Measurements from ENCODE around the gene GAS2L3. TPM values are rescaled to one million over a fixed set of nuclear protein-coding genes. Genes with fewer than 3 reads are reported as not detected.

The GAS2L3 gene
- total RNA-seq, 2 donors from 2014 or later: 1.2 to 2.2 TPM

- no peak overlapping the region for H3K27ac ChIP-seq
- TF ChIP-seq, protein P1, sequence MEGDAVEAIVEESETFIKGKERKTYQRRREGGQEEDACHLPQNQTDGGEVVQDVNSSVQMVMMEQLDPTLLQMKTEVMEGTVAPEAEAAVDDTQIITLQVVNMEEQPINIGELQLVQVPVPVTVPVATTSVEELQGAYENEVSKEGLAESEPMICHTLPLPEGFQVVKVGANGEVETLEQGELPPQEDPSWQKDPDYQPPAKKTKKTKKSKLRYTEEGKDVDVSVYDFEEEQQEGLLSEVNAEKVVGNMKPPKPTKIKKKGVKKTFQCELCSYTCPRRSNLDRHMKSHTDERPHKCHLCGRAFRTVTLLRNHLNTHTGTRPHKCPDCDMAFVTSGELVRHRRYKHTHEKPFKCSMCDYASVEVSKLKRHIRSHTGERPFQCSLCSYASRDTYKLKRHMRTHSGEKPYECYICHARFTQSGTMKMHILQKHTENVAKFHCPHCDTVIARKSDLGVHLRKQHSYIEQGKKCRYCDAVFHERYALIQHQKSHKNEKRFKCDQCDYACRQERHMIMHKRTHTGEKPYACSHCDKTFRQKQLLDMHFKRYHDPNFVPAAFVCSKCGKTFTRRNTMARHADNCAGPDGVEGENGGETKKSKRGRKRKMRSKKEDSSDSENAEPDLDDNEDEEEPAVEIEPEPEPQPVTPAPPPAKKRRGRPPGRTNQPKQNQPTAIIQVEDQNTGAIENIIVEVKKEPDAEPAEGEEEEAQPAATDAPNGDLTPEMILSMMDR (IDR thresholded peaks at IDR 0.05): no peak
- no peaks in the 10 kb centered on the region for H3K27me3 ChIP-seq
- no peaks in the 10 kb centered on the region for H3K36me3 ChIP-seq
- no peak for DNase-seq (ENCODE audit: low spot score)
- H3K4me3 ChIP-seq: no peak overlapping the region
- H3K4me1 ChIP-seq: no peaks in the 10 kb centered on the region
- peaks cover 0 to 7% of the 10 kb centered on the region in 2 donors for H3K9me3 ChIP-seq
Observed at GRCh38 chr12:100643246-100643645, 69.8 kb downstream of the GAS2L3 start.

- no peak overlapping the region for H3K4me3 ChIP-seq
- no peaks in the 10 kb centered on the region for H3K27me3 ChIP-seq
- TF ChIP-seq, protein P1 (IDR thresholded peaks at IDR 0.05): no peak
- no peaks in the 10 kb centered on the region for H3K4me1 ChIP-seq
- H3K36me3 ChIP-seq: no peaks in the 10 kb centered on the region
- H3K27ac ChIP-seq: no peak overlapping the region
- peaks cover 0 to 7% of the 10 kb centered on the region in 2 donors for H3K9me3 ChIP-seq
- DNase-seq (ENCODE audit: low spot score): no peak
Observed at GRCh38 chr12:100646896-100647295, 73.4 kb downstream of the GAS2L3 start.

DNA sequence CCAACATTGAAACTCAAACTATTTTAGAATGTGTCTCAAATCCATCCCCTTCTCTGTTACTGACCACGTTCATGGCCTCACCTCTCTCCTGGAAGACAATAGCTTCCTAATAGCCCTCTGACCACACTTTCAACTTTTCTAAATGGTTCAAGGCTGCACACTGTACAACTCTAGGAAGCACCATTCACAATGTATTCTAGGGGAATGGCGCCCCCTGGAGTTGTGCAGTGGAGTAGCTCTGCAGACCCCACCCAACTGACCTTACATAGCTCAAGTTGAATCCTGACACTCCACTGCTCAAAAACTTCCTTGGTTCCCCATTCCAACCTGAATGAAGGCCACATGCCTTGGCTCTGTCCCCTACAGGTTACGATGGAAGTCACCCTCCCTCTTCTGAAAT is 77.6 kb downstream of the GAS2L3 start:
- Histone ChIP-seq H3K27me3 (no peaks in the 10 kb centered on the region), H3K9me3 (no peaks in the 10 kb centered on the region), H3K4me3 (no peak overlapping the region), H3K36me3 (no peaks in the 10 kb centered on the region), H3K4me1 (no peaks in the 10 kb centered on the region), H3K27ac (no peak overlapping the region)
- DNase-seq (ENCODE audit: low spot score): no peak
- TF ChIP-seq, protein P1 (IDR thresholded peaks at IDR 0.05): no peak

DNA sequence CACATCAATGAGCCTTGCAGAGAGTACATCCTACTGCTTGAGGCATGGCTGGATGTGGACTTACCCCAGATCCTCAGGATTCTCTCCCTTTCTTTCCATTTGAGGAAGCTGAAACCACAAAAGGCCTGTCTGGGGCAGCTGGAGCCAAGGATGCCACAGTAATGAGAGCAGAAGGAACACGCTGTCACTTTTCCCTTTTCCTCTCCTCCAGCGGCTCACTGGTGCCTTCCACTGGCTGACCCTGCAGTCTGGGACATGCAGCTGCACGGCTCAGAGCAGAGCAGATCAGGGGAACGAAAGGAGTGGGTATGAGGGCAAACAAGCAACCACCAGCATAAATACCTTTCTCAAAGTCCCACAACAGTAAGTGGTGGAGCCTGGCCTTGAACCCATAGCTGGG is 78.2 kb downstream of the GAS2L3 start:
- H3K36me3 ChIP-seq: no peaks in the 10 kb centered on the region
- H3K9me3 ChIP-seq: no peaks in the 10 kb centered on the region
- no peak for DNase-seq (ENCODE audit: low spot score)
- TF ChIP-seq, protein P1 (IDR thresholded peaks at IDR 0.05): no peak
- no peaks in the 10 kb centered on the region for H3K4me1 ChIP-seq
- no peak overlapping the region for H3K27ac ChIP-seq
- H3K27me3 ChIP-seq: no peaks in the 10 kb centered on the region
- H3K4me3 ChIP-seq: no peak overlapping the region

- Histone ChIP-seq H3K4me3 (no peak overlapping the region), H3K4me1 (no peaks in the 10 kb centered on the region), H3K36me3 (no peaks in the 10 kb centered on the region), H3K9me3 (peaks cover 0 to 2% of the 10 kb centered on the region in 2 donors), H3K27ac (no peak overlapping the region), H3K27me3 (no peaks in the 10 kb centered on the region)
- DNase-seq (ENCODE audit: low spot score): no peak
- TF ChIP-seq, protein P1 (IDR thresholded peaks at IDR 0.05): no peak
Observed at GRCh38 chr12:100652488-100652887, 79.0 kb downstream of the GAS2L3 start.

DNA sequence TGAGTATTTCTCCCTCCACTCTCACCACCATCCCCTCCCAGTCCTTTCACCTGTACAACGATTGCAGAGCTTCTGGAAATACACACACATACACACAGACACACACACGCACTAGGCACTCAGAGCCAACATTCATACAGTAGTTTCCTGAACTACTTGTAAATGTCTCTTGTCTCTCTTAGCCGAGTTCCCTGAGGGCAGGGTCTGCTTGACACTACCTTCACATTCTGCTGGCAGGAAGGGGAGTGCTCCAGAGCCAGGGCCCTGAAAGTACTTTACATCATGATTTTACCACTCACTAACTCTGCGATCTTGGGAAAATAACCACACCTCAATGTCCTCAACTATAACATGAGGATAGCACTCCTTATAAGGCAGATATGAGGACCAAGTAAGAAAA is 82.7 kb downstream of the GAS2L3 start:
- Histone ChIP-seq H3K4me3 (no peak overlapping the region), H3K9me3 (peaks cover 0 to 6% of the 10 kb centered on the region in 2 donors), H3K27ac (no peak overlapping the region), H3K27me3 (no peaks in the 10 kb centered on the region), H3K36me3 (no peaks in the 10 kb centered on the region), H3K4me1 (no peaks in the 10 kb centered on the region)
- TF ChIP-seq, protein P1 (IDR thresholded peaks at IDR 0.05): no peak
- DNase-seq (ENCODE audit: low spot score): no peak

Measured in right atrium auricular region (tissue), 2 donors.